GM12878 (cell line): ENCODE measurements around the gene TTYH3. TPM values are rescaled to one million over a fixed set of nuclear protein-coding genes. Genes with fewer than 3 reads are reported as not detected.

Experiments
- ATAC-seq: fragments of 200-7000 bp; cut with Tn5 transposase; 3 replicates; pipeline ENCODE4 v1.9.1; 2020; ENCODE audit warnings: mild to moderate bottlenecking, moderate library complexity
- BruUV-seq: library from RNA; stranded (reverse); fragments of 400-500 nt; replicated peaks from 2 replicates; lab custom pipeline; 2021; lab: Mats Ljungman, UMichigan
- CTCF ChIA-PET: fragments of 300-600 bp; sonication (Branson Sonifier 250); formaldehyde crosslinking; extraction: SDS; loops from one replicate; lab custom pipeline; 2021; ENCODE audit warnings: inconsistent platforms; lab: Yijun Ruan, JAX
- POLR2A ChIA-PET: fragments of 350-600 bp; formaldehyde crosslinking; extraction: SDS; loops from one replicate; lab custom pipeline; 2021; ENCODE audit warnings: inconsistent platforms; lab: Charles Lee
- RAD21 ChIA-PET: fragments of 300-600 bp; sonication (Branson Sonifier 250); formaldehyde crosslinking; loops from one replicate; lab custom pipeline; 2023; ENCODE audit warnings: antibody characterized with exemption; ENCODE audit not compliant: unreplicated experiment; lab: Charles Lee
- SMC1A ChIA-PET: fragments of 300-600 bp; sonication (Branson Sonifier 250); formaldehyde crosslinking; loops from one replicate; lab custom pipeline; 2023; ENCODE audit not compliant: unreplicated experiment, uncharacterized antibody; lab: Charles Lee
- DNase-seq: peaks from one replicate; pipeline ENCODE4 v3.0.0-alpha.2; 2011; ENCODE audit warnings: low read depth, low spot score
- FAIRE-seq: peaks from 3 replicates; lab custom pipeline; 2011; peaks lifted over from hg19 to GRCh38; lab: Jason Lieb, UNC
- H2AFZ ChIP-seq: 2 replicates; pipeline ENCODE4 v1.6.0; 2011; ENCODE audit warnings: low read depth, low read length, control low read depth; ENCODE audit not compliant: control insufficient read depth
- H3K27ac ChIP-seq: 2 replicates; pipeline ENCODE4 v1.5.1; 2011; ENCODE audit warnings: control low read depth; ENCODE audit not compliant: control insufficient read depth, insufficient read depth
- H3K27me3 ChIP-seq, 2 experiments: replicated peaks in 1 of 2; 2 replicates each; pipeline versions ENCODE4 v1.6.0 to v1.6.1; 2011; ENCODE audit warnings: low read length in 1 of 2; ENCODE audit not compliant: control insufficient read depth in 2 of 2, insufficient read depth in 2 of 2
- H3K36me3 ChIP-seq, 2 experiments: 2 replicates each; pipeline ENCODE4 v1.5.1; 2011; ENCODE audit warnings: low read length in 1 of 2; ENCODE audit not compliant: control insufficient read depth in 2 of 2, insufficient read depth in 2 of 2
- H3K4me1 ChIP-seq: 2 replicates; pipeline ENCODE4 v1.6.1; 2011; ENCODE audit warnings: mild to moderate bottlenecking, low read length, moderate library complexity, mixed read lengths; ENCODE audit not compliant: control insufficient read depth, insufficient read depth
- H3K4me2 ChIP-seq: 2 replicates; pipeline ENCODE4 v1.6.0; 2011; ENCODE audit warnings: control low read depth; ENCODE audit not compliant: control insufficient read depth, insufficient read depth
- H3K4me3 ChIP-seq: fragments of 200-600 bp; sonication (generic); 2 replicates; pipeline ENCODE4 v1.5.1; 2016
- H3K79me2 ChIP-seq: 2 replicates; pipeline ENCODE4 v1.6.0; 2011; ENCODE audit warnings: low read length; ENCODE audit not compliant: control insufficient read depth, insufficient read depth
- H3K9ac ChIP-seq: 2 replicates; pipeline ENCODE4 v1.8.0; 2011; ENCODE audit warnings: low read length, control low read depth, mixed read lengths; ENCODE audit not compliant: control insufficient read depth, insufficient read depth
- H3K9me3 ChIP-seq: replicated peaks from 3 replicates; pipeline ENCODE4 v1.5.1; 2011; ENCODE audit warnings: mild to moderate bottlenecking, low read length; ENCODE audit not compliant: control insufficient read depth, insufficient read depth
- H4K20me1 ChIP-seq: 2 replicates; pipeline ENCODE4 v1.6.0; 2011; ENCODE audit not compliant: control insufficient read depth, insufficient read depth
- BCL11A ChIP-seq: IDR thresholded peaks from 2 replicates; pipeline ENCODE4 v1.6.1; 2011; ENCODE audit warnings: low read depth, low read length
- BRCA1 ChIP-seq: IDR thresholded peaks from 2 replicates; pipeline ENCODE4 v1.6.1; 2011; ENCODE audit warnings: low read depth, low read length, improper control_type of control experiment
- EZH2 ChIP-seq: IDR thresholded peaks from 2 replicates; pipeline ENCODE4 v1.6.1; 2012; ENCODE audit warnings: low read depth, mild to moderate bottlenecking, control low read depth, inconsistent platforms, low read length, borderline replicate concordance; ENCODE audit not compliant: control insufficient read depth
- NBN ChIP-seq: fragments of 450-650 bp; IDR thresholded peaks from 2 replicates; pipeline ENCODE4 v1.6.1; 2016
- SMARCA5 ChIP-seq: fragments of 450-650 bp; IDR thresholded peaks from 2 replicates; pipeline ENCODE4 v1.6.1; 2017; ENCODE audit warnings: mild to moderate bottlenecking
- WGBS: methylation state at CpG from one replicate; pipeline ENCODE4 v1.1.6; 2016; ENCODE audit warnings: low lambda C conversion rate; ENCODE audit not compliant: insufficient replicate concordance, insufficient coverage; ENCODE audit errors: missing lambda C conversion rate; 5-methylcytosine and 5-hydroxymethylcytosine counted together
- in situ Hi-C: fragments of 300-500 bp; cut with MboI; formaldehyde crosslinking; loops from 9 replicates; pipeline ENCODE4 v1.14.3; 2018; ENCODE audit warnings: mixed read lengths
- intact Hi-C: fragments of 100-400 bp; cut with micrococcal nuclease; formaldehyde crosslinking; loops from one replicate; pipeline ENCODE4 v1.14.2; 2022; ENCODE audit not compliant: unreplicated experiment
- polyA plus RNA-seq, 11 experiments: library from polyadenylated mRNA; depleted of rRNA in 4 of 11; unstranded in 6 of 11; stranded (reverse) in 5 of 11; fragments of >200 nt; fragmentation: Nextera tagmentation in 4 of 11; fragmentation: Illumina TruSeq in 1 of 11; extraction: Ambion mirVana in 4 of 11; extraction: Trizol in 1 of 11; gene quantifications; 1 replicate in 1 of 11; 2 replicates in 10 of 11; pipeline versions ENCODE4 v1.2.1 to v1.2.3, GENCODE V29; 2011 to 2016; ENCODE audit warnings: inconsistent platforms in 2 of 11, missing spikeins in 2 of 11, low read depth in 1 of 11
- total RNA-seq, 4 experiments: library from RNA; depleted of rRNA in 3 of 4; stranded (reverse); fragments of >200 nt in 3 of 4; fragmentation: Illumina TruSeq in 1 of 4; extraction: Trizol in 1 of 4; gene quantifications; 2 replicates each; pipeline versions ENCODE4 v1.2.1 to v1.2.3, GENCODE V29; 2013 to 2021

TTYH3 gene
- total and polyA plus RNA-seq, 10 of the 15 experiments (the other 5 are each of a cell fraction or from before 2014, with no cell fraction given): 0.79 to 71.4 (median 10.5) TPM

- CTCF ChIA-PET: interaction anchor here (0.6 kb wide), 1 partner anchor 10 kb away, joined by 3 read pairs; no protein-coding TSS in a partner anchor
- FAIRE-seq (no peak), ATAC-seq (no peak), DNase-seq (no peak)
- Histone ChIP-seq H3K9ac (no peak overlapping the region; the same call in 1 of the 2 replicates), H3K79me2 (peaks cover 24% of the 10 kb centered on the region), H3K9me3 (no peaks in the 10 kb centered on the region), H4K20me1 (no peaks in the 10 kb centered on the region), H3K4me1 (peaks cover 22% of the 10 kb centered on the region), H3K27ac (no peak overlapping the region), H3K4me3 (peak overlapping the region; percentile 96), H3K36me3 (no peaks in the 10 kb centered on the region; a peak in 1 of 4 replicates), H3K27me3 (0 out of 4 replicates have a peak, but pooled peaks cover 0 to 1% of the 10 kb centered on the region in 2 experiments), H3K4me2 (peak overlapping the region; percentile 97), H2AFZ (no peak overlapping the region)
- SMC1A ChIA-PET: interaction anchor here (1.7 kb wide), 1 partner anchor 75 kb away, joined by 5 read pairs; no protein-coding TSS in a partner anchor
- POLR2A ChIA-PET: interaction anchor here (0.6 to 2.5 kb wide), 4 partner anchors 8 to 87 kb away, joined by 3 to 8 read pairs (median 4); no protein-coding TSS in a partner anchor
- intact Hi-C loops (no loop called here), in situ Hi-C loops (no loop called here)
- RAD21 ChIA-PET: interaction anchor here (1.1 kb wide), 1 partner anchor 36 kb away, joined by 3 read pairs; no protein-coding TSS in a partner anchor
- 69% methylated on average over 21 of the region's 22 CpGs for WGBS
- BruUV-seq: no TSS peak
- TF ChIP-seq NBN: no peak
- no peak for TF ChIP-seq BRCA1
- TF ChIP-seq SMARCA5: peak; percentile 19; the same call in 1 of the 2 replicates
- TF ChIP-seq EZH2: no peak
- no peak for TF ChIP-seq BCL11A
These were observed 2.7 kb downstream of the TTYH3 start for GRCh38 chr7:2634267-2635145.
